Measurements from ENCODE around the gene PTPRN2.

Gene PTPRN2

DNA sequence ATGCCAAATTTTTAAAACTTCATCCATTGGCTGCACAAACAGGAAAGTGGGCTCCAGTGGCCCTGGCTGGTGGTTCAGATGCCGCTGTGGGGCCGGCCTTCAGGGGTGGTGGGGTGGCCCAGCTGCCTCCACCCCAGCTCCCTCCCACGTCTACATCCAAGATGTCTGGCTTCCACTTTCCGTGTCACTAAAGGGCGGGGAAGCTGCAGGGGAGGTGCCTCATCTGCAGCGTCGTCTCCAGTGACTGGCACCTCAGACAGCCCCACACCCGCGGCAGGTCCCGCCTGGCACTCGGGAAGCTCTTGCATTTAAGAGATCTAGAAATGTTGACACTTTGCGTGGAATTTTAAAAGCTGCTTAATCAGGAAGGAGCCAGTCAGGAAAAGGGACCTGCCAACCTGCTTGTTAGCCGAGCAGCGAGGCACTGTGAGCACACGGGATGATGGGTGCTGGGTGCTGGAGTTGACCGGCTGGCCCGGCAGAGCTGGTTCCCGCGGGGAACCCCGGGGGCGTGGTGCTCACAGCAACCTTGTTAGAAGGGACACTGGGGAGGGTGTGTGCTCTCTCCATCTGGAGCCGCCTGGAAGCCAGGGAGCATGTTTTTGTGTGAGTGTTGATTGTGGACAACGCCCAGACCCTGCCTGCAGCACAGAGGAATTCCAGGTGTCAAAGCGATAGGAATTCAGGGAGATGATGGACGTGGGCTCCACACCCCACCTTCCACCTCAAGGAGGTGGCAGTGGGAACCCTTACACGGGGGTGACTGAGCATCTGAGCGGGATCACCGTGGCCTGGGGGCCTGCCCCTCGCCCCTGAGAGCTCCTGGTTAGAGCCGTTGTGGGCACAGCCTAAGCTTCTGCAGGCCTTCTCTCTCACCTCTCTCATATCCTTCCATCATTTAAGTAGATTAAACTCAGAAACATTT, 320.5 kb downstream of the PTPRN2 start:
- no peak for DNase-seq (ENCODE audit: low read depth in 2 of 2)

GRCh38 chr7:158266426-158266816, 321.2 kb downstream of the PTPRN2 start:
- DNase-seq (ENCODE audit: low read depth in 2 of 2), result no peak

DNA sequence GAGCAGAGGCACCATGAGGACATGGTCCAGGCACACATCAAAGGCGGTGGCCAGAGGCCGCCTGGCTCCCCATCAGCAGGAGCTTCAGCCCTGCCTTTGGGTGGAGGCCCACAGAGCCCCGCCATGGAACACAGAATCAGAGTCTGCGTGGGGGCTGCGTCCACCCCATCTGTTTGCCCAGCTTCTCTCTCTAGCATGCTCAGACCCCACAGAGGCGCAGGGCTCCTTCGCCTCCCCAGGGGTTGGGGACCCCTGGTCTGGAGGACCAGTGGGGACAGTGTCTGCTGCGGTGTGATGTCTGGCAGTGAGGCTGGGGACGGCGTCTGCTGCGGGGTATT, 321.9 kb downstream of the PTPRN2 start:
- DNase-seq (ENCODE audit: low read depth in 2 of 2), result no peak

GRCh38 chr7:158264881-158265742, 322.5 kb downstream of the PTPRN2 start:
- no peak for DNase-seq (ENCODE audit: low read depth in 2 of 2)

DNA sequence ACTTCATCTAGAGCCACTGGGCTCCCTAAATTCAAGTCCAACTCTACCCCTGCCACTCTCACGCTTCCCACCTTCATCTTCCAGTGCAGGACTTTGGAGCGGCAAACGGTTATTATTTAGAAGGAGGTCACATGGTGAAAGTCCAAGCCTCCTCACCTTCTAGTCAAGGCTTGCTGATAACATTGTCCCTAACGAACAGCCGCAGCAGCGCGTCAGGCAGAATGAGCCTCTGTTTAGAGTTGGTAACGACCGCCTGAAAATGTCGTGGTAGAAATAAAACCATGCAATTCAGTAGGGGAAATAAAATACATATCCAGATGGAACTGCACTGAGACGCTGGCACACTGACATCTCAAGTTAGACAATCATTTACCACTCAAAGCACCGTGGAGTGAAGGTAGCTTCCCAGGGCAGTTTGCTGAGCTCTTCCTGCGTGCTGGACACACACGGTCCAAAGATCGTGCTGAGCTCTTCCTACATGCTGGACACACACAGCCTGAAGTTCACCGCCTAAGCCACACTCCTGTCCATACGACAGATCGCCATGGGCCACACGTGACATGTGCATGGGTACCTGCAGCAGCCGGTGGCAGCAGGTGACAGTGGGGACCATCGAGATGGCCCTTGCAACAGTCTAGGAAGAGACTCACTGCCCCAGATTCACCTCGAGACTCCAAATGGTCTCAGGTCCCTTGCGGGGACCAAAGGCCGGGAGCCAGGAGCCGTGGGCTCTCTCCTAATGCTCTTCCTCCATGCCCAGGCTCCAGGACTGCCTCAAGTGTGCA, 323.5 kb downstream of the PTPRN2 start:
- DNase-seq (ENCODE audit: low read depth in 2 of 2), result no peak

GRCh38 chr7:158263110-158263963, 324.3 kb downstream of the PTPRN2 start:
- DNase-seq (ENCODE audit: low read depth in 2 of 2), result no peak

GRCh38 chr7:158262284-158263109, 325.1 kb downstream of the PTPRN2 start:
- DNase-seq (ENCODE audit: low read depth in 2 of 2), result no peak

DNA sequence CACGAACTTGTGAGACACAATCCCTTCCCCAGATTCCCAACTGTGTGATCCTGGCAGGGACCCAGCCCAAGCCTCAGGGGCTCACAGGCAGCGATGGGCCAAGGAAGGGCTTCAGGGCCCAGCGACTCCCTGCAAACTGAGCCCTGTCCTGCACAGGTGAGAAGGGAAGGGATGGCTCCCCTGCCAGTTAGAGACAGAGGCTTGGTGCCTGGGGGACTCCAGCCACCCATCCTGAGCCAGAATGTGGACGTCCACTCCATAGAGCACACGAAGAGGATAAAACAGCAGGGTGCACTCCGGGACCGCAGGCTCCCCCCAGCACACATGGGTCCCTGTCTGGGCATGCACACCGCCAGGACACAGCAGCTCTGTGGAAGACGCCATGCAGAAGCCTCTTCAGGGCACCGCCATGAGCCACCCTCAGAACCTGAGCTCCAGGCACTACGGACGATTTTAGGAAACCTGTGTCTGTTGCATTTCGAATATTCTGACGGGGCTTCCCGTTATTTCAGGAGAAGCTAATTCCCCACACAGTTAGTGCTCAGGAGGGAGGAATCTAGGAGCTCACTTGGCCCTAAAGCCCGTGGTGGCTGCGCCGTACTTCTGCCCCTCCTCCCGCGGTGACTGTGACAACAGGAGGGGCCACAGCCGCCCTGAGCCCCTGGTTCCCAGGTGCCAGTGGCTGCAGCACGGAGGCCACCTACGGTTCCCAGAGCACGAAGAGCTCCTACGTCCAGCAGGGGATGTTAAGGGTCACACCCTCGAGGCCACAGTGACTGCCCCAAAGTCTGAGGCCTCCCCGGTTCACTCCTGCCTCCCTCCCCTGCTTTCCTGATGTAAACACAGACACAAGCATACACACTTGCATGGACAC, 326.0 kb downstream of the PTPRN2 start:
- DNase-seq (ENCODE audit: low read depth in 2 of 2), result no peak

DNA sequence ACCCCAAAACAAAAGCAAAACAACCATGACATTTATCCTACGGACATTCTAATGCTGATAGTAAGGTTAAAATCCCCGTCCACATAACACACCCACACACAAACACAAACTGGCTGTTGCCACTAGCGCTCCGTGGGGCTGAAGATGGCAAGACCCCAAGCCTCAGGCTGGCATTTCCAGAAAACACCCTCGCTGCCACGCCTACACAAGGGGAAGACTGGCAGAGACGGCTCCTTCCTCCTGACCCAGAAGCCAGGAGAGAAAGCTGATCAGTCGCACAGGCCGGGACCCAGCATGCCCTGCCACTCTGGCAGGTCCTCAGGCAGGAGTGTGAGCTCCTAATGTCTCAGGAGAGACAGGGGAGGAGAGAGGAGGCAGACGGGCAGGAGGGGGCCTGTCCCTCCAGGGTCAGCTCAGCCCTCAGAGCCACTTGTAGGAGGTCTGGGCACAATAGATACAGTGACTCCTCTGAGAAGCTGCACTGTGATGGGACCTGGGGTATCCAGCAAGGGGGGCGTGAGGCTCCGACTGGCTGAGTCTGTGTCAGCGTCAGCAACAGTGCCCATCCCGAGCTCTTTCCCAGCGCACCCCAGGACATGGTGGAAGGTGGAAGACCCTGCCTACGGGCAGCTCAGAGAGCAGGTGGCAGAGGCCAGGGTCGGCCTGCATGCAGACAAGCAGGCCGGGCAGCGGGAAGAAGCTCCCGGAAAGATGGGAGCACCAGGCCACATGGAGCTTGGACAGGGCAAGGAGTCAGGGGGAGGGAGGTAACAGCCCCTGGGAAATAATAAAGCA, 326.9 kb downstream of the PTPRN2 start:
- DNase-seq (ENCODE audit: low read depth in 2 of 2), result no peak

- no peak for DNase-seq (ENCODE audit: low read depth in 2 of 2)
Measured at GRCh38 chr7:158259671-158260418, 327.8 kb downstream of the PTPRN2 start.

- no peak for DNase-seq (ENCODE audit: low read depth in 2 of 2)
Measured at GRCh38 chr7:158259141-158259540, 328.5 kb downstream of the PTPRN2 start.

GRCh38 chr7:158258411-158259130, 329.1 kb downstream of the PTPRN2 start:
- DNase-seq (ENCODE audit: low read depth in 2 of 2), result no peak

DNA sequence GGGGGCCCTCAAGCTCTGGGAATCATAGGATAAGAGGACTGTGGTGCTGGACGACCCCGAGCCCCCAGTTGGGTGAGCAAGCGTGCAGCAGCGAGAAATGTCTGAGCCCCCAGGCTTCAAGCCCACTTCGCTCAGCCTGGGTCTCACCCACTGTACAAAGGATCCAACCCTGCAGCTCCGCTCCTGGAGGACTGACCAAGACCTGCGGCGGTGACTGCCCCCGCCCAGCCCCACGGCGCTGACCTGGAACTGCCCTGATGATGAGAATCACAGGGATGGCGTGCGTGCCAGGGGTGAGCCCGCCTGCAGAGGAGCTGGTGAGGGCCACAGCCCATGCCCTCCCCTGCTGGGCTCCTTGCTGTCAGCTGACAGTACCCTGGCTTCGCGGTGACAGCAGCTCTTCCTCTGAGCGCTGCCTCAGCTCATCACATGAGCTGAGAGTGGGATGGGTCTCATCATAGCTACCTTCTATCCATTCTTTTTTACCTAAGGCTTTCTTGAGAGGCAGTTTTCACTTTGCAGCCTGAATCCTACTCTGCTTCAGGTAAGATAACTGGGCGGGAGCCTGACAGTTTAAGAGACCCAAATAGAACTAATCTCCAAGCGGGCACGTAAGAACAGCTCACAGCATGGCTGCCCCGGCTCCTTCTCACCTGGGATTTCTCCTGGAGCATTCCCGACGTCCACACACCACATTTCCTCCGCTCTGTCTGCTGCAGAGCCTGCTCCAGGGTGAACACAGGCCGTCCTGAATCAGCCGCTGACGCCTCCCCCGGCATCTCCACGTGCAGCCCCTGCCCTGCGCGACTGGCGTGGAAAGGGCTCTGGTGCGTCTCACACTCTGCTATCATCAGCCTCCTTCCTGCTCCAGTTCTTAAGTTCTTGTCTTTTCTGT, 329.9 kb downstream of the PTPRN2 start:
- no peak for DNase-seq (ENCODE audit: low read depth in 2 of 2)

- no peak for DNase-seq (ENCODE audit: low read depth in 2 of 2)
Measured at GRCh38 chr7:158257001-158257400, 330.6 kb downstream of the PTPRN2 start.

- no peak for DNase-seq (ENCODE audit: low read depth in 2 of 2)
Measured at GRCh38 chr7:158256091-158256816, 331.4 kb downstream of the PTPRN2 start.

Data from stimulated activated CD8-positive, alpha-beta memory T cell treated with anti-CD3 and anti-CD28 coated beads, Interleukin-7, amount 100 ng/mL, for 1 hour (primary cell).